H7 (cell line): ENCODE measurements around the gene MAP1B. TPM values are rescaled to one million over a fixed set of nuclear protein-coding genes. Genes with fewer than 3 reads are reported as not detected.

ENCODE experiments used
- DNase-seq: peaks from one replicate; pipeline ENCODE4 v3.0.0; 2012
- H3K27me3 ChIP-seq: 2 replicates; pipeline ENCODE4 v1.6.0; 2011; ENCODE audit warnings: mild to moderate bottlenecking, low read length; ENCODE audit not compliant: control insufficient read depth, insufficient read depth
- H3K36me3 ChIP-seq: replicated peaks from 2 replicates; pipeline ENCODE4 v1.5.1; 2011; ENCODE audit warnings: low read length; ENCODE audit not compliant: control insufficient read depth, insufficient read depth
- H3K4me3 ChIP-seq: 2 replicates; pipeline ENCODE4 v1.5.1; 2011; ENCODE audit warnings: low read depth, mild to moderate bottlenecking, control low read depth, low read length, moderate library complexity; ENCODE audit not compliant: insufficient read depth
- total RNA-seq: library from RNA; depleted of rRNA; stranded (reverse); fragments of >200 nt; shearing (Covaris generic); gene quantifications from 2 replicates; pipeline ENCODE4 v1.2.3, GENCODE V29; 2014

MAP1B gene
- total RNA-seq, 1 experiment from 2014 or later = 31.1 TPM

DNA sequence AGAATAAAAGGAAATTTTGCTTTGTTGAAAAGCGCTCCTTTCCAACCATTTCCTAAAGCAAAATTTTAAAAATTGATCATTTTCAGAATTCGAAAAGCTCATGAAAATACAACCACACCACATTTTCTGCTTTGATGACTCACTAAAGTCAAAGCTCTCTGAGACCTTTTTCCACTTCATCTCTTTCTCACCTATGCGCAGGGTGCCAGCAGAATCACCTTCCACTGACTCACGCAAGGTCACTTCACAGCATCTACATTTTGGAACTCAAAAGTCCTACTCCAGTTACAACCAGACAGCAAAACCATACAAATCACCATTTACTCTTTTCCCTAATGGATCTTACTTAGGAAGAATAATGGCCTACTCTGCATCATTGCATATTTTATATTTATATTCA is 106.2 kb downstream of the MAP1B start:
- no peak for DNase-seq
- H3K36me3 ChIP-seq = peaks cover under 1% of the 10 kb centered on the region; the same call in 1 of the 2 replicates
- H3K27me3 ChIP-seq = no peaks in the 10 kb centered on the region
- no peak overlapping the region for H3K4me3 ChIP-seq

DNA sequence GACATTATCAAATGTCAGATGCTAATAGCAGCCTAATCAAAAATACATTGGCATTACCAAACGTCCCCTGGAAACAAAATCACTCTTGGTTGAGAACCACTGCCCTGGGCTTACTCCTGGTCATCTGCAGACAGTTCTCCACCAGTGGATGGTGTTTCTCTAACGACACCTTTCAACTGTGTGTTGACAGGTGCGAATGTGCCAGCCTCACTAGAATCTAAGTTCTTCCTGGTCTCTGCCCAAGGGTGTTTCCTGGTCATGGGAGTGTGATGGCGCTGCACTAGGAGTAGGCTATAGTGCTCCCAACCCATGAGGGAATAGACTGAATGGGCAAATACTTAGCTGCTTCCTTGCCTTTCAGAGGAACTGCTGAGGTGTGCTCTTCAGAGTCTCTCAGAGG is 106.9 kb downstream of the MAP1B start:
- H3K36me3 ChIP-seq = peaks cover 2% of the 10 kb centered on the region
- no peak overlapping the region for H3K4me3 ChIP-seq
- no peak for DNase-seq
- no peaks in the 10 kb centered on the region for H3K27me3 ChIP-seq

- H3K27me3 ChIP-seq = no peaks in the 10 kb centered on the region
- no peak for DNase-seq
- no peak overlapping the region for H3K4me3 ChIP-seq
- peaks cover 10% of the 10 kb centered on the region for H3K36me3 ChIP-seq
Observed at GRCh38 chr5:72216756-72217155, 109.5 kb downstream of the MAP1B start.

GRCh38 chr5:72221099-72221498 is 113.8 kb downstream of the MAP1B start:
- peaks cover 22% of the 10 kb centered on the region for H3K36me3 ChIP-seq
- no peak for DNase-seq
- no peaks in the 10 kb centered on the region for H3K27me3 ChIP-seq
- H3K4me3 ChIP-seq = no peak overlapping the region

DNA sequence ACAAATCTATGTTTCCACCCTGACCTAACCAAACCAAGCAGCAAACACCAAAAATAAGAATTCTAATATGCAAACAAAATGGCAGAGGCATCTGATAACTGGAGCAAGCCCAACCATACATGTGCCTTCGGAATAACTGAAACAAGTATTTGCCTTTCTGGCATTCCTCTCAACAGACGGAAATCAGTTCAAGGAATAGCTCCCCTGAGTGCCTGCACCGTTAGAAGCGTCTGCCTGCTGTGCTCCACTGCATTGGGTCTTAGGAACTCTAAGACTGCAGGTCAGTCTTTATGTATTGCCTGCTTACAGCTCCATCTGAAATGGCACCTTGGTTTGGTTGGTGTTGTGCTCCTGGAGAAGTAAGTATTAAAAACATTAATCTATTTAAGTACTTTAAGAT is 114.3 kb downstream of the MAP1B start:
- no peak overlapping the region for H3K4me3 ChIP-seq
- H3K27me3 ChIP-seq = no peaks in the 10 kb centered on the region
- DNase-seq = no peak
- peaks cover 22% of the 10 kb centered on the region for H3K36me3 ChIP-seq

- no peaks in the 10 kb centered on the region for H3K27me3 ChIP-seq
- DNase-seq = no peak
- no peak overlapping the region for H3K4me3 ChIP-seq
- H3K36me3 ChIP-seq = peaks cover 26% of the 10 kb centered on the region
Observed at GRCh38 chr5:72222521-72222920, 115.2 kb downstream of the MAP1B start.

DNA sequence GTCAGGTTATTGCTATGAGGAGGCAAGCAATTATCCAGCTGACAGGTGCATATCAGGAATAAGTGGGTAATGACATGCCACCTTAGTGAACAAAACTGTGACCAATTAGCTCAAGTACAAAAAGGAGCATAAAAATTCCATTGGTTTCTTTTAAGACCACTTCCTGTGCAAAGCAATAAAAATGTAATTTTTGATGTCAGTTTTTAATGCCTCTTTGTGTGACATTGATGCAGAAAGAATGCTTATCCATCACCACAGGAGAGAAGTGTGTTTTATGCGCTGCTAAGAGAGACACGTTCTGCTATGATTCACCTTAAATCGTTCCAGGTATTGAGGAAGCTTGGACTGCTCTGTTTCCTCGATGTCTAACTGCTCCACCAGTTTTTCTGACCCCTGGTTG is 116.1 kb downstream of the MAP1B start:
- Histone ChIP-seq H3K4me3 (no peak overlapping the region), H3K36me3 (peaks cover 26% of the 10 kb centered on the region), H3K27me3 (no peaks in the 10 kb centered on the region)
- DNase-seq = no peak

GRCh38 chr5:72224946-72225463 is 117.7 kb downstream of the MAP1B start:
- no peak for DNase-seq
- H3K36me3 ChIP-seq = peaks cover 19% of the 10 kb centered on the region
- no peaks in the 10 kb centered on the region for H3K27me3 ChIP-seq
- H3K4me3 ChIP-seq = no peak overlapping the region

DNA sequence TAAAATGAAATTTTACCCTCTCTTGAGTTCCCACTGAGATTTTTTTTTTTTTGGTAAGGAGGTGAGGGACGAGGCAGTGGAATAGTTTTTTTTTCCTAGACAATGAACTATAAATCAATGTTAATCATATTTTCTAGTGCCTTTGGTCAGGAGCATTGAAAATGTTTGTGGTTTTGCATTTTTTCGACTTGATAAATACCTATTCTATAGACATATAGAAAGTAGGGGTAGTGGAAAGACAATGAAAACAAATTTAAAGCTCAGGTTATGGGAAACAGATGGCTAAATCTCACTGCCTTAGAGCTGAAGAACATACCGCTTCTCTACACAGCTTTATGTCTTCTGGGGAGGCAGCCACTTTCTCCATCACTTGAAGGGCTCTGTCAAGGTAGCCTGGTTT is 118.5 kb downstream of the MAP1B start:
- Histone ChIP-seq H3K4me3 (no peak overlapping the region), H3K36me3 (peaks cover 18% of the 10 kb centered on the region), H3K27me3 (no peaks in the 10 kb centered on the region)
- no peak for DNase-seq

DNA sequence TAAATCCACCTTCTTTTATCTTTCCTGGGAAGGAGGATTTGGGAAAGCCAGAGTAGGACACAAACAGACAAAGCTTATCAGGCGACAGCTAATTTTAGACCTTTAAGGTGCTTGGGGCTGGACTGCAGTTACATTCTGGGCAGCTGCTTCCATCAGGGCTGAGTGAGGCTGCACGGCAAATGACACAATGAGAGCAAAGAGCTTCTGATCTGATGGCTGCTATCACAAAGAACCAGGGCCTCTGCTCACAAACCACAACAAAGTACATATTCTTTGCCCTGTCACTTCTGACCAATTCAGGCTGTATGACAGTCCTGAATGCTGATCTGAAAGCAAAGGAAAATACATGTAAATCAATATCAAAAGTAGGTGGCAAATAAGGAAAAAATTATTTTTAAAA is 119.7 kb downstream of the MAP1B start:
- H3K27me3 ChIP-seq = no peaks in the 10 kb centered on the region
- no peak overlapping the region for H3K4me3 ChIP-seq
- no peak for DNase-seq
- peaks cover 15% of the 10 kb centered on the region for H3K36me3 ChIP-seq

GRCh38 chr5:72228960-72229359 is 121.7 kb downstream of the MAP1B start:
- DNase-seq = no peak
- peaks cover 8% of the 10 kb centered on the region for H3K36me3 ChIP-seq
- no peaks in the 10 kb centered on the region for H3K27me3 ChIP-seq
- no peak overlapping the region for H3K4me3 ChIP-seq

- Histone ChIP-seq H3K27me3 (no peaks in the 10 kb centered on the region), H3K4me3 (no peak overlapping the region), H3K36me3 (peaks cover 2% of the 10 kb centered on the region)
- DNase-seq = no peak
Observed at GRCh38 chr5:72231991-72232703, 124.9 kb downstream of the MAP1B start.

DNA sequence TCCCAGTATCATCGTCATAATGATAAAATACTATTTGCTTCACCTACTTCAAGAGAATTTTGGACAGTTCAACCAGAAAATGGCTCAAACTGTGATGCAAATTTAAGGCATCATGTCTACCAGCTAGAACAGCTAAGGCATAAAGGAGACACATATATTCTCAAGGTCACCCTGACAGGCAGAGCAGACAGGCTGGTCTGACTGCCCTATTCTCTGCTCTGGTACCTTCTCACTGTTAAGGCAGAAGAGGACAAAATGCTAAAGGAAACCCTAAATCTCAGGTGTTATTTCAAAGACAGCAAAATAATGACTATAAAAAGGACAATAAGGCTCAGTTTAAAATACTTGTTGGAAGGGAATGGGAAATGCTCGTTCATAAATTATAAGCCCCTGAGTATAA is 125.6 kb downstream of the MAP1B start:
- no peak for DNase-seq
- peaks cover 2% of the 10 kb centered on the region for H3K36me3 ChIP-seq
- H3K27me3 ChIP-seq = no peaks in the 10 kb centered on the region
- no peak overlapping the region for H3K4me3 ChIP-seq

GRCh38 chr5:72233835-72234234 is 126.6 kb downstream of the MAP1B start:
- Histone ChIP-seq H3K36me3 (peaks cover 2% of the 10 kb centered on the region), H3K4me3 (no peak overlapping the region), H3K27me3 (no peaks in the 10 kb centered on the region)
- DNase-seq = no peak

- peaks cover 2% of the 10 kb centered on the region for H3K36me3 ChIP-seq
- H3K27me3 ChIP-seq = no peaks in the 10 kb centered on the region
- DNase-seq = no peak
- H3K4me3 ChIP-seq = no peak overlapping the region
Observed at GRCh38 chr5:72234265-72234700, 127.0 kb downstream of the MAP1B start.
